ENCODE data around the gene TAF6.

TAF6 gene

GRCh38 chr7:100080907-100081534 lies 38.1 kb downstream of the TAF6 start:
- Histone ChIP-seq H3K27ac (ENCODE audit: low read depth, low read length) (peak overlapping the region; percentile 13; the same call in 1 of the 2 replicates), H3K4me1 (ENCODE audit: control insufficient read depth, insufficient read depth, low read length, unreplicated experiment) (peaks cover 4% of the 10 kb centered on the region), H3K4me3 (ENCODE audit: low read depth, low read length) (peak overlapping the region; percentile 96), H2AFZ (ENCODE audit: low read length, unreplicated experiment) (peak overlapping the region; percentile 39), H3K27me3 (ENCODE audit: insufficient read depth, low read length) (no peaks in the 10 kb centered on the region), H3K36me3 (ENCODE audit: insufficient read depth, low read length) (peaks cover 19% of the 10 kb centered on the region), H3K79me2 (ENCODE audit: control insufficient read depth, insufficient read depth, low read length, unreplicated experiment) (peaks cover 47% of the 10 kb centered on the region)

- Histone ChIP-seq H3K79me2 (ENCODE audit: control insufficient read depth, insufficient read depth, low read length, unreplicated experiment) (peaks cover 47% of the 10 kb centered on the region), H2AFZ (ENCODE audit: low read length, unreplicated experiment) (no peak overlapping the region), H3K4me3 (ENCODE audit: low read depth, low read length) (no peak overlapping the region), H3K36me3 (ENCODE audit: insufficient read depth, low read length) (peaks cover 38% of the 10 kb centered on the region), H3K27me3 (ENCODE audit: insufficient read depth, low read length) (no peaks in the 10 kb centered on the region), H3K27ac (ENCODE audit: low read depth, low read length) (no peak overlapping the region), H3K4me1 (ENCODE audit: control insufficient read depth, insufficient read depth, low read length, unreplicated experiment) (peaks cover 4% of the 10 kb centered on the region)
Observed at GRCh38 chr7:100079024-100079560, 40.1 kb downstream of the TAF6 start.

GRCh38 chr7:100077205-100077604 lies 42.0 kb downstream of the TAF6 start:
- Histone ChIP-seq H3K79me2 (ENCODE audit: control insufficient read depth, insufficient read depth, low read length, unreplicated experiment) (peaks cover 47% of the 10 kb centered on the region), H3K4me3 (ENCODE audit: low read depth, low read length) (no peak overlapping the region), H3K4me1 (ENCODE audit: control insufficient read depth, insufficient read depth, low read length, unreplicated experiment) (peaks cover 4% of the 10 kb centered on the region), H2AFZ (ENCODE audit: low read length, unreplicated experiment) (no peak overlapping the region), H3K36me3 (ENCODE audit: insufficient read depth, low read length) (peaks cover 57% of the 10 kb centered on the region), H3K27ac (ENCODE audit: low read depth, low read length) (no peak overlapping the region), H3K27me3 (ENCODE audit: insufficient read depth, low read length) (no peaks in the 10 kb centered on the region)

- no peak overlapping the region for H3K4me3 ChIP-seq (ENCODE audit: low read depth, low read length)
- peaks cover 4% of the 10 kb centered on the region for H3K4me1 ChIP-seq (ENCODE audit: control insufficient read depth, insufficient read depth, low read length, unreplicated experiment)
- peaks cover 36% of the 10 kb centered on the region for H3K79me2 ChIP-seq (ENCODE audit: control insufficient read depth, insufficient read depth, low read length, unreplicated experiment)
- no peak overlapping the region for H2AFZ ChIP-seq (ENCODE audit: low read length, unreplicated experiment)
- no peaks in the 10 kb centered on the region for H3K27me3 ChIP-seq (ENCODE audit: insufficient read depth, low read length)
- peaks cover 75% of the 10 kb centered on the region for H3K36me3 ChIP-seq (ENCODE audit: insufficient read depth, low read length)
- no peak overlapping the region for H3K27ac ChIP-seq (ENCODE audit: low read depth, low read length)
Observed at GRCh38 chr7:100075418-100075817, 43.7 kb downstream of the TAF6 start.

GRCh38 chr7:100074841-100075240 lies 44.3 kb downstream of the TAF6 start:
- no peak overlapping the region for H3K4me3 ChIP-seq (ENCODE audit: low read depth, low read length)
- H3K79me2 ChIP-seq (ENCODE audit: control insufficient read depth, insufficient read depth, low read length, unreplicated experiment) = peaks cover 30% of the 10 kb centered on the region
- H2AFZ ChIP-seq (ENCODE audit: low read length, unreplicated experiment) = no peak overlapping the region
- H3K4me1 ChIP-seq (ENCODE audit: control insufficient read depth, insufficient read depth, low read length, unreplicated experiment) = no peaks in the 10 kb centered on the region
- H3K27me3 ChIP-seq (ENCODE audit: insufficient read depth, low read length) = no peaks in the 10 kb centered on the region
- peaks cover 81% of the 10 kb centered on the region for H3K36me3 ChIP-seq (ENCODE audit: insufficient read depth, low read length)
- H3K27ac ChIP-seq (ENCODE audit: low read depth, low read length) = no peak overlapping the region

- Histone ChIP-seq H3K79me2 (ENCODE audit: control insufficient read depth, insufficient read depth, low read length, unreplicated experiment) (peaks cover 9% of the 10 kb centered on the region), H2AFZ (ENCODE audit: low read length, unreplicated experiment) (no peak overlapping the region), H3K4me3 (ENCODE audit: low read depth, low read length) (no peak overlapping the region), H3K27ac (ENCODE audit: low read depth, low read length) (no peak overlapping the region), H3K36me3 (ENCODE audit: insufficient read depth, low read length) (peaks cover 94% of the 10 kb centered on the region), H3K27me3 (ENCODE audit: insufficient read depth, low read length) (no peaks in the 10 kb centered on the region), H3K4me1 (ENCODE audit: control insufficient read depth, insufficient read depth, low read length, unreplicated experiment) (no peaks in the 10 kb centered on the region)
Observed at GRCh38 chr7:100072462-100072861, 46.7 kb downstream of the TAF6 start.

GRCh38 chr7:100071018-100071723 lies 48.0 kb downstream of the TAF6 start:
- Histone ChIP-seq H2AFZ (ENCODE audit: low read length, unreplicated experiment) (no peak overlapping the region), H3K79me2 (ENCODE audit: control insufficient read depth, insufficient read depth, low read length, unreplicated experiment) (no peaks in the 10 kb centered on the region), H3K27me3 (ENCODE audit: insufficient read depth, low read length) (no peaks in the 10 kb centered on the region), H3K4me1 (ENCODE audit: control insufficient read depth, insufficient read depth, low read length, unreplicated experiment) (no peaks in the 10 kb centered on the region), H3K27ac (ENCODE audit: low read depth, low read length) (no peak overlapping the region), H3K4me3 (ENCODE audit: low read depth, low read length) (peak overlapping the region; percentile 16; the same call in 1 of the 2 replicates), H3K36me3 (ENCODE audit: insufficient read depth, low read length) (peaks cover 84% of the 10 kb centered on the region)

- Histone ChIP-seq H3K79me2 (ENCODE audit: control insufficient read depth, insufficient read depth, low read length, unreplicated experiment) (no peaks in the 10 kb centered on the region), H3K27me3 (ENCODE audit: insufficient read depth, low read length) (no peaks in the 10 kb centered on the region), H3K4me3 (ENCODE audit: low read depth, low read length) (no peak overlapping the region), H2AFZ (ENCODE audit: low read length, unreplicated experiment) (no peak overlapping the region), H3K27ac (ENCODE audit: low read depth, low read length) (no peak overlapping the region), H3K4me1 (ENCODE audit: control insufficient read depth, insufficient read depth, low read length, unreplicated experiment) (peaks cover 8% of the 10 kb centered on the region), H3K36me3 (ENCODE audit: insufficient read depth, low read length) (peaks cover 72% of the 10 kb centered on the region)
Observed at GRCh38 chr7:100069991-100070390, 49.2 kb downstream of the TAF6 start.

GRCh38 chr7:100066953-100067352 lies 52.2 kb downstream of the TAF6 start:
- Histone ChIP-seq H3K36me3 (ENCODE audit: insufficient read depth, low read length) (peaks cover 59% of the 10 kb centered on the region), H3K27me3 (ENCODE audit: insufficient read depth, low read length) (no peaks in the 10 kb centered on the region), H3K4me3 (ENCODE audit: low read depth, low read length) (no peak overlapping the region), H3K79me2 (ENCODE audit: control insufficient read depth, insufficient read depth, low read length, unreplicated experiment) (no peaks in the 10 kb centered on the region), H2AFZ (ENCODE audit: low read length, unreplicated experiment) (no peak overlapping the region), H3K27ac (ENCODE audit: low read depth, low read length) (no peak overlapping the region), H3K4me1 (ENCODE audit: control insufficient read depth, insufficient read depth, low read length, unreplicated experiment) (peaks cover 8% of the 10 kb centered on the region)

- H3K36me3 ChIP-seq (ENCODE audit: insufficient read depth, low read length) = peaks cover 54% of the 10 kb centered on the region
- H2AFZ ChIP-seq (ENCODE audit: low read length, unreplicated experiment) = no peak overlapping the region
- no peak overlapping the region for H3K4me3 ChIP-seq (ENCODE audit: low read depth, low read length)
- peaks cover 8% of the 10 kb centered on the region for H3K4me1 ChIP-seq (ENCODE audit: control insufficient read depth, insufficient read depth, low read length, unreplicated experiment)
- H3K27ac ChIP-seq (ENCODE audit: low read depth, low read length) = peak overlapping the region; percentile 64
- H3K79me2 ChIP-seq (ENCODE audit: control insufficient read depth, insufficient read depth, low read length, unreplicated experiment) = no peaks in the 10 kb centered on the region
- H3K27me3 ChIP-seq (ENCODE audit: insufficient read depth, low read length) = no peaks in the 10 kb centered on the region
Observed at GRCh38 chr7:100065452-100066186, 53.5 kb downstream of the TAF6 start.
